Activated T-cell treated with anti-CD3 and anti-CD28 coated beads, Interleukin-2, amount 50 U/mL, for 72 hours (primary cell): ENCODE measurements around the gene DNM1. TPM values are rescaled to one million over a fixed set of nuclear protein-coding genes. Genes with fewer than 3 reads are reported as not detected.

Experiments
- ATAC-seq, 2 donors: fragments of 150-1000 bp; cut with Tn5 transposase; replicated peaks in 1 of 2; 2 replicates each; pipeline ENCODE4 v1.10.0; 2021; ENCODE audit warnings: moderate library complexity in 2 of 2, mild to moderate bottlenecking in 1 of 2
- DNase-seq, 2 donors: peaks; one replicate each; pipeline ENCODE4 v3.0.0; 2021 to 2022; ENCODE audit warnings: mixed read lengths in 1 of 2
- H3K27ac Mint-ChIP-seq: one replicate; pipeline ENCODE4 v1.8.0; 2022; ENCODE audit warnings: mild to moderate bottlenecking, moderate library complexity, mixed read lengths
- H3K27me3 Mint-ChIP-seq: one replicate; pipeline ENCODE4 v1.8.0; 2022; ENCODE audit warnings: low read depth, mixed read lengths
- H3K36me3 Mint-ChIP-seq, 2 donors: one replicate each; pipeline ENCODE4 v1.8.0; 2022; ENCODE audit warnings: mixed read lengths in 2 of 2, mild to moderate bottlenecking in 1 of 2; ENCODE audit not compliant: insufficient read depth in 2 of 2
- H3K4me1 Mint-ChIP-seq: one replicate; pipeline ENCODE4 v1.8.0; 2022; ENCODE audit warnings: low read depth, mixed read lengths
- H3K4me3 Mint-ChIP-seq, 2 donors: one replicate each; pipeline ENCODE4 v1.8.0; 2022; ENCODE audit warnings: mild to moderate bottlenecking in 2 of 2, mixed read lengths in 2 of 2, moderate library complexity in 2 of 2
- H3K9me3 Mint-ChIP-seq, 2 donors: one replicate each; pipeline ENCODE4 v1.8.0; 2022; ENCODE audit warnings: mixed read lengths in 2 of 2
- total RNA-seq, 2 donors: library from RNA; stranded (reverse); gene quantifications; one replicate each; pipeline ENCODE4 v1.2.3, GENCODE V29; 2022

The DNM1 gene
- total RNA-seq, 2 donors from 2014 or later, result 0.86 to 2.4 TPM

DNA sequence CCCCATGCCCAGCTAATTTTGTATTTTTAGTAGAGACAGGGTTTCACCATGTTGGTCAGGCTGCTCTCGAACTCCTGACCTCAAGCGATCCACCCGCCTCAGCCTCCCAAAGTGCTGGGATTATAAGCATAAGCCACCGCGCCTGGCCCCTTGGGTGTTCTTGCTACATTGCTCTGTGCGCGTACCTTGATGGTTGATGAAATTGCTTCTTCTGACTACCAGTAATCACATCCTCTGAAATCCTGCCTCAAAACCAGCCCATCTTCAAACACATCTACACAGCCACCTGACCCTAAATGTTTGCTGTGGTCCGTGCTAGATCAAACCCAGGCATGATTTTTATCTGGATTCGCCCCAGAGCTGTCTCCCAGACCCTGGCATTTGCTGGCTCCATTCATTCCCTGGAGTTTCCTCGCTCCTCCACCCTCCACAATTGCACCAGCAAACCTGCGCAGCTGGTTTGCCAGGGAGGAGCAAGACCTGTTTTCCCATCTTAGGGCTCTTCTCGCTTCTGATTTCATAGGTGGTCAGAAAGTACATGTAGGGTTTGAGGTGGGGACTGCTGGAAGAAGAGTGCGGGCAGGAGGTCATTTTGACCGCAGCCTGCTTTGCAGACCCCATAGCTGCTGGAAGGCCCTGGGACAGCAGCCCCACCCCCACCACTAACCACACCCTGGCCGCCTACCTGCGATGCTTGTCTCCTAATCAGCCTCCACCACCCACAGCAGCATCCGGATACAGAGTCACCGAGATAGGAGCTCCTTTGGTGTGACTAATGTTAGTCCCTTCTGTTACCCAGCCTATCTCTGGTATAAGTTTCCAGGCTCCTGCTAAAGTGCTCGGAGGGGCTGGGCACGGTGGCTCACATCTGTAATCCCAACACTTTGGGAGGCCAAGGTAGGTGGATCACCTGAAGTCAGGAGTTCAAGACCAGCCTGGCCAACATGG is 95.6 kb downstream of the DNM1 start:
- no peaks in the 10 kb centered on the region for H3K36me3 Mint-ChIP-seq
- no peak overlapping the region for H3K4me3 Mint-ChIP-seq
- DNase-seq (no peak), ATAC-seq (no peak)
- no peak overlapping the region for H3K27ac Mint-ChIP-seq
- H3K9me3 Mint-ChIP-seq, result no peaks in the 10 kb centered on the region
- no peaks in the 10 kb centered on the region for H3K4me1 Mint-ChIP-seq
- no peaks in the 10 kb centered on the region for H3K27me3 Mint-ChIP-seq

DNA sequence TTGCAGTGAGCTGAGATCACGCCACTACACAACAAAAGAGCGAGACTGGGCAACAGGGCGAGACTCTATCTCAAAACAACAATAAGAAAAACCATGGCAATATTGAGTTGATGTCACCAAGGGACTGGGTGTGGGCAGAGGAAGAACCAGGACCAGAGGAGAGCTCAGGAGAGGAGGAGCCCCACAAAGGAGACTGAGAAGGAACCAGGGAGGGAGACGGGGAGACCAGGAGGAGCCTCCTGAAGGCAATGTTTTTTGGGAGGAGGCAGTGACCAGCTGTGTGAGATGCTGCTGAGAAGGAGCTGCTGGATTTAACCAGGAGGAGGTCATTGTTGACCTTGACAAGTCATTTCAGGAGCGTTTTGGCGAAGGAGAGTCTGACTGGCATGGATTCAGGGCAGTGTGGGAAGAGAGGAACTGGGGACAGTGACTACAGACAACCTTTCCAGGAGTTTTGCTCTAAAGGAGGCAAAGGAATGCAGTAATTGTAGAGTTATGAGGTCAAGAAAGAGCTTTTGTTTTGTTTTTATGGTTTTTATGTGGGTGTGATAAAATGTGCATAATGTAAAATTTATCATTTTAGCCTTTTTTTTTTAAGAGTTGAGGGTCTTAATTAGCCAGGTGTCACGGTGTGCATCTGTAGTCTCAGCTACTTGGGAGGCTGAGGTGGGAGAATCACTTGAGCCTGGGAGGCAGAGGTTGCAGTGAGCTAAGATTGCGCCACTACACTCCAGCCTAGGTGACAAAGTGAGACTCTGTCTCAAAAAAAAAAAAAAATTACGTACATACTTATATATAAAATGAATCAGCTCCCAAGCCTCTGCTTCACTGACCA is 101.2 kb downstream of the DNM1 start:
- no peak overlapping the region for H3K4me3 Mint-ChIP-seq
- no peaks in the 10 kb centered on the region for H3K9me3 Mint-ChIP-seq
- peaks cover 2% of the 10 kb centered on the region in 2 donors for H3K36me3 Mint-ChIP-seq
- no peak overlapping the region for H3K27ac Mint-ChIP-seq
- H3K27me3 Mint-ChIP-seq, result no peaks in the 10 kb centered on the region
- ATAC-seq (no peak), DNase-seq (no peak)
- no peaks in the 10 kb centered on the region for H3K4me1 Mint-ChIP-seq

Other genes starting within 250 kb of the DNM1 start
- 10 to 100 TPM; 59.2 to 75.1 TPM for gene EEIG1, start 222.4 kb upstream of the DNM1 start, total RNA-seq
- 10 to 100 TPM; 11.9 to 17.9 TPM for gene NAIF1, start 136.1 kb upstream of the DNM1 start, total RNA-seq
- gene SLC25A25, start 135.1 kb upstream of the DNM1 start, total RNA-seq, result 10 to 100 TPM in 1 of 2 donors, 1 to 10 TPM in 1; 9.7 to 11.2 TPM
- gene PTGES2, start 75.7 kb upstream of the DNM1 start, total RNA-seq, result 10 to 100 TPM; 23.5 to 27.5 TPM
- gene LCN2, start 53.9 kb upstream of the DNM1 start, total RNA-seq, result not detected
- 10 to 100 TPM; 72.9 to 81.4 TPM for gene BBLN, start 43.1 kb upstream of the DNM1 start, total RNA-seq
- 100 to 1,000 TPM; 161 to 203 TPM for gene CIZ1, start 11.8 kb upstream of the DNM1 start, total RNA-seq
- 10 to 100 TPM; 44.9 to 54.4 TPM for gene GOLGA2, start 72.6 kb downstream of the DNM1 start, total RNA-seq
- 10 to 100 TPM; 20.1 to 25.4 TPM for gene SWI5, start 72.9 kb downstream of the DNM1 start, total RNA-seq
- 10 to 100 TPM; 17.6 to 24.4 TPM for gene TRUB2, start 119.1 kb downstream of the DNM1 start, total RNA-seq
- gene COQ4, start 119.5 kb downstream of the DNM1 start, total RNA-seq, result 10 to 100 TPM; 29.4 to 35.8 TPM
- gene SLC27A4, start 137.1 kb downstream of the DNM1 start, total RNA-seq, result 10 to 100 TPM; 10.2 to 10.8 TPM
- 10 to 100 TPM; 62.8 to 69.3 TPM for gene URM1, start 168.0 kb downstream of the DNM1 start, total RNA-seq
- 1 to 10 TPM; 2.7 to 5.9 TPM for gene CERCAM, start 217.5 kb downstream of the DNM1 start, total RNA-seq